GM23248 (cell line): ENCODE measurements around the gene ANKRD6. TPM values are rescaled to one million over a fixed set of nuclear protein-coding genes. Genes with fewer than 3 reads are reported as not detected.

Source experiments
- DNase-seq: peaks from one replicate; pipeline ENCODE4 v3.0.0-alpha.2; 2015
- H2AFZ ChIP-seq: fragments of 200-600 bp; sonication (generic); 2 replicates; pipeline ENCODE4 v1.6.1; 2016; ENCODE audit warnings: antibody characterized with exemption
- H3F3A ChIP-seq: fragments of 200-600 bp; sonication (generic); 2 replicates; pipeline ENCODE4 v1.6.1; 2016; ENCODE audit warnings: mild to moderate bottlenecking, antibody characterized with exemption, mixed run types; ENCODE audit not compliant: insufficient read depth
- H3K27ac ChIP-seq: fragments of 200-600 bp; sonication (generic); 2 replicates; pipeline ENCODE4 v1.5.1; 2016; ENCODE audit warnings: mild to moderate bottlenecking
- H3K27me3 ChIP-seq: fragments of 200-600 bp; sonication (generic); replicated peaks from 2 replicates; pipeline ENCODE4 v1.6.1; 2016; ENCODE audit warnings: mild to moderate bottlenecking; ENCODE audit not compliant: insufficient read depth
- H3K36me3 ChIP-seq: fragments of 200-600 bp; sonication (generic); 2 replicates; pipeline ENCODE4 v1.6.1; 2016; ENCODE audit warnings: low read depth, mild to moderate bottlenecking
- H3K4me1 ChIP-seq: fragments of 200-600 bp; sonication (generic); 2 replicates; pipeline ENCODE4 v1.6.1; 2016; ENCODE audit warnings: mild to moderate bottlenecking; ENCODE audit not compliant: insufficient read depth
- H3K4me2 ChIP-seq: fragments of 200-600 bp; sonication (generic); one replicate; pipeline ENCODE4 v1.6.1; 2016; ENCODE audit warnings: mild to moderate bottlenecking; ENCODE audit not compliant: unreplicated experiment
- H3K4me3 ChIP-seq: fragments of 200-600 bp; sonication (generic); 2 replicates; pipeline ENCODE4 v1.5.1; 2016; ENCODE audit warnings: mild to moderate bottlenecking
- H3K79me2 ChIP-seq: fragments of 200-600 bp; sonication (generic); 2 replicates; pipeline ENCODE4 v1.6.1; 2016; ENCODE audit warnings: mild to moderate bottlenecking; ENCODE audit not compliant: insufficient read depth
- H3K9ac ChIP-seq: fragments of 200-600 bp; sonication (generic); 2 replicates; pipeline ENCODE4 v1.6.1; 2016; ENCODE audit warnings: mild to moderate bottlenecking
- H3K9me2 ChIP-seq: fragments of 200-600 bp; sonication (generic); 2 replicates; pipeline ENCODE4 v1.6.1; 2016; ENCODE audit warnings: mixed run types, mild to moderate bottlenecking, moderate library complexity; ENCODE audit not compliant: insufficient read depth
- H3K9me3 ChIP-seq: fragments of 200-600 bp; sonication (generic); one replicate; pipeline ENCODE4 v1.6.1; 2017; ENCODE audit warnings: low read depth
- H4K20me1 ChIP-seq: fragments of 200-600 bp; sonication (generic); 2 replicates; pipeline ENCODE4 v1.6.0; 2016; ENCODE audit not compliant: insufficient read depth
- EZH2 ChIP-seq: fragments of 200-600 bp; sonication (generic); IDR thresholded peaks from 2 replicates; pipeline ENCODE4 v1.6.1; 2018; ENCODE audit warnings: antibody characterized with exemption, mild to moderate bottlenecking; ENCODE audit not compliant: insufficient read depth, poor library complexity, severe bottlenecking
- EZH2phosphoT487 ChIP-seq: fragments of 200-600 bp; sonication (generic); IDR thresholded peaks from 2 replicates; pipeline ENCODE4 v1.6.1; 2018; ENCODE audit warnings: antibody characterized with exemption, moderate library complexity, mild to moderate bottlenecking, low read depth; ENCODE audit not compliant: insufficient read depth
- WGBS, 2 experiments: methylation state at CpG; one replicate each; pipeline ENCODE4 v1.1.6; 2015 to 2017; ENCODE audit warnings: low lambda C conversion rate in 2 of 2, low coverage in 1 of 2; ENCODE audit errors: missing lambda C conversion rate in 2 of 2; 5-methylcytosine and 5-hydroxymethylcytosine counted together
- in situ Hi-C: fragments of 300-500 bp; cut with MboI; formaldehyde crosslinking; loops from 2 replicates; pipeline ENCODE4 v1.15.0; 2020
- polyA plus RNA-seq: library from polyadenylated mRNA; unstranded; fragments of >200 nt; fragmentation: Nextera tagmentation; extraction: Ambion mirVana; gene quantifications from 2 replicates; pipeline ENCODE4 v1.2.1, GENCODE V29; 2016
- total RNA-seq: library from RNA; depleted of rRNA; stranded (reverse); fragments of >200 nt; shearing (Covaris generic); gene quantifications from 2 replicates; pipeline ENCODE4 v1.2.3, GENCODE V29; 2014

The ANKRD6 gene
- total and polyA plus RNA-seq, 2 experiments from 2014 or later, result 0.54 to 12.4 TPM

GRCh38 chr6:89471287-89471867 is 38.4 kb downstream of the ANKRD6 start:
- H3K4me2 ChIP-seq, result no peak overlapping the region
- in situ Hi-C loops, result no loop called here
- no peak for DNase-seq
- H3K27ac ChIP-seq, result no peak overlapping the region
- H3K79me2 ChIP-seq, result no peaks in the 10 kb centered on the region
- no peaks in the 10 kb centered on the region for H3K9me3 ChIP-seq
- no peaks in the 10 kb centered on the region for H3K36me3 ChIP-seq
- no peaks in the 10 kb centered on the region for H4K20me1 ChIP-seq
- peaks cover 7% of the 10 kb centered on the region; the same call in 1 of the 2 replicates for H3F3A ChIP-seq
- H3K4me1 ChIP-seq, result 0 out of 2 replicates have a peak, but pooled peaks cover 8% of the 10 kb centered on the region
- no peak overlapping the region for H2AFZ ChIP-seq
- H3K9ac ChIP-seq, result no peak overlapping the region
- no peaks in the 10 kb centered on the region for H3K27me3 ChIP-seq
- TF ChIP-seq EZH2phosphoT487 (no peak), EZH2 (no peak)
- H3K4me3 ChIP-seq, result no peak overlapping the region
- no peaks in the 10 kb centered on the region for H3K9me2 ChIP-seq
- WGBS, 2 experiments, result 70 to 79% methylated on average over 4 of the region's 4 CpGs

DNA sequence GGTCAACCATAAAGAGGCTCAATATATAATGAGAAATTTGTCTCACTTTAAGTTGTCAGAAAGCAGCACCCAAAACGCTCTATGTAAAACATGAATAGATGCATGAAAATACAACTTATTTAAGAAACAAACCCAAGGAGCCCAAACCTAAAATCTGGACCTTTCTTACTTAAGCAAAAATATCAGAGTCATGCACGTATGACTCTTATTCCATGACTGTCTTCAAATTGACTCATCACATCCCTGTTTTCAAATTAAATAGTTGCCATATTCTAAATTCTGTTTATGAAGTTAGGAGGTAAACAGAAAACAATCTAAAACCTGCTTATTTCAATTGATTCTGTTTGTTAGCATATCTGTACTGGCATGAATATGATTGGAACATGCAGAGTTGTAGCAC is 42.1 kb downstream of the ANKRD6 start:
- 28 to 33% methylated on average over 2 of the region's 2 CpGs for WGBS, 2 experiments

GRCh38 chr6:89475634-89476033 is 42.7 kb downstream of the ANKRD6 start:
- peak overlapping the region; percentile 19; the same call in 1 of the 2 replicates for H3K27ac ChIP-seq
- TF ChIP-seq EZH2, result no peak
- TF ChIP-seq EZH2phosphoT487, result no peak

More for the DNA sequence above, 42.1 kb downstream of the ANKRD6 start:
- in situ Hi-C loops, result no loop called here
- Histone ChIP-seq H3K4me3 (no peak overlapping the region), H3K4me1 (0 out of 2 replicates have a peak, but pooled peaks cover 8% of the 10 kb centered on the region), H3K9me2 (no peaks in the 10 kb centered on the region), H3K36me3 (no peaks in the 10 kb centered on the region), H3K9ac (no peak overlapping the region), H3K27ac (peak overlapping the region; percentile 19; the same call in 1 of the 2 replicates), H3K9me3 (no peaks in the 10 kb centered on the region), H3K27me3 (no peaks in the 10 kb centered on the region), H3K4me2 (peak overlapping the region; percentile 21), H3K79me2 (no peaks in the 10 kb centered on the region), H2AFZ (0 out of 2 replicates have a peak overlapping the region, but pooled peaks have one; percentile 2), H4K20me1 (no peaks in the 10 kb centered on the region), H3F3A (peaks cover 7% of the 10 kb centered on the region; the same call in 1 of the 2 replicates)
- no peak for TF ChIP-seq EZH2phosphoT487
- DNase-seq, result peak; percentile 59

DNA sequence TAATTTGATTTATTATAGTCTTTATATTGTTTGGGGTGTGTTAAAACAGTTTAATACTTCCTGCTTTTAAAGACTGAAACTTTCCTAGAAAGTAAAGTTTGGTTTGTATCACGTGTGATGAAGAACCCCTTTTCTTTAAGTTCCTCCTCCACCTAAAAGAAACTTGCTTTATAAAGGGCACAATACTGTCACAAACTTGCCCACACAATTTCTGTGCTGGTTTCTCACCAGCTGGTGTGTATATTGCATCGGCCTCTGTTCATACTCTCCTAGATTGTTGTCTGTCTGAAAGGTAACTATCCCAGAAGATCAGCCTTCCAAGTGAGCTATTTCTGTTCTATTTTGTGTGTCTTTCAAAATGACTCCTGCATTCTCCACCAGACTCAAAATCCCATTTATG is 46.9 kb downstream of the ANKRD6 start:
- H3K4me3 ChIP-seq, result no peak overlapping the region

More at GRCh38 chr6:89475634-89476033, 42.7 kb downstream of the ANKRD6 start:
- peaks cover 7% of the 10 kb centered on the region; the same call in 1 of the 2 replicates for H3F3A ChIP-seq
- H3K4me2 ChIP-seq, result peak overlapping the region; percentile 21
- DNase-seq, result peak; percentile 29
- H2AFZ ChIP-seq, result 0 out of 2 replicates have a peak overlapping the region, but pooled peaks have one; percentile 2
- no peak overlapping the region for H3K4me3 ChIP-seq
- H3K36me3 ChIP-seq, result no peaks in the 10 kb centered on the region
- no peaks in the 10 kb centered on the region for H4K20me1 ChIP-seq
- H3K27me3 ChIP-seq, result no peaks in the 10 kb centered on the region
- no peaks in the 10 kb centered on the region for H3K79me2 ChIP-seq
- in situ Hi-C loops, result no loop called here
- no peaks in the 10 kb centered on the region for H3K9me2 ChIP-seq
- H3K9ac ChIP-seq, result no peak overlapping the region
- H3K9me3 ChIP-seq, result no peaks in the 10 kb centered on the region
- H3K4me1 ChIP-seq, result 0 out of 2 replicates have a peak, but pooled peaks cover 8% of the 10 kb centered on the region

More for the DNA sequence above, 46.9 kb downstream of the ANKRD6 start:
- WGBS, 2 experiments, result 85 to 89% methylated on average over 2 of the region's 2 CpGs
- no peaks in the 10 kb centered on the region for H4K20me1 ChIP-seq
- H2AFZ ChIP-seq, result no peak overlapping the region
- peaks cover 26% of the 10 kb centered on the region; the same call in 1 of the 2 replicates for H3K4me1 ChIP-seq
- no peaks in the 10 kb centered on the region for H3K27me3 ChIP-seq
- in situ Hi-C loops, result no loop called here
- H3K79me2 ChIP-seq, result no peaks in the 10 kb centered on the region
- no peak for DNase-seq
- H3K9ac ChIP-seq, result no peak overlapping the region
- no peaks in the 10 kb centered on the region for H3K9me2 ChIP-seq
- TF ChIP-seq EZH2 (no peak), EZH2phosphoT487 (no peak)
- no peaks in the 10 kb centered on the region for H3K9me3 ChIP-seq
- H3K27ac ChIP-seq, result no peak overlapping the region
- H3K36me3 ChIP-seq, result no peaks in the 10 kb centered on the region
- no peak overlapping the region for H3K4me2 ChIP-seq
- peaks cover 7% of the 10 kb centered on the region; the same call in 1 of the 2 replicates for H3F3A ChIP-seq
